ENCODE data around the gene THRSP. TPM values are rescaled to one million over a fixed set of nuclear protein-coding genes. Genes with fewer than 3 reads are reported as not detected.
"Not testable (repeated sequence)": the region's sequence is repeated elsewhere in the genome, so short reads cannot be mapped to it uniquely, and the experiment has no call there.

Gene THRSP
- total RNA-seq, 4 donors from 2014 or later = 12.7 to 119 (median 15.6) TPM

GRCh38 chr11:78074756-78075155 is 11.1 kb downstream of the THRSP start:
- ATAC-seq (ENCODE audit: low FRiP score) (no peak), DNase-seq (ENCODE audit: low spot score) (no peak)
- no peak for TF ChIP-seq CTCF (IDR thresholded peaks at IDR 0.05)

GRCh38 chr11:78076733-78077403 is 13.2 kb downstream of the THRSP start:
- no peak for ATAC-seq (ENCODE audit: low FRiP score)
- TF ChIP-seq CTCF (IDR thresholded peaks at IDR 0.05) = no peak

GRCh38 chr11:78077592-78077991 is 13.9 kb downstream of the THRSP start:
- not testable (repeated sequence) for ATAC-seq (ENCODE audit: low FRiP score)

More at GRCh38 chr11:78076733-78077403, 13.2 kb downstream of the THRSP start:
- no peak for DNase-seq (ENCODE audit: low spot score)

GRCh38 chr11:78078218-78079167 is 14.8 kb downstream of the THRSP start:
- DNase-seq (ENCODE audit: low spot score) (no peak), ATAC-seq (ENCODE audit: low FRiP score) (no peak)
- TF ChIP-seq CTCF (IDR thresholded peaks at IDR 0.05) = no peak

More at GRCh38 chr11:78077592-78077991, 13.9 kb downstream of the THRSP start:
- DNase-seq (ENCODE audit: low spot score) = not testable (repeated sequence)

- DNase-seq (ENCODE audit: low spot score) (peak; percentile 39), ATAC-seq (ENCODE audit: low FRiP score) (peak; percentile 96)
- TF ChIP-seq CTCF (IDR thresholded peaks at IDR 0.05) = no peak
Measured at GRCh38 chr11:78079232-78080083, 15.8 kb downstream of the THRSP start, which contains the start of gene NDUFC2. NDUFC2 (minus strand) TSS chr11:78079862; CDS start chr11:78079744, 118 bp downstream.

GRCh38 chr11:78080084-78080817 is 16.6 kb downstream of the THRSP start:
- no peak for DNase-seq (ENCODE audit: low spot score)
- no peak for ATAC-seq (ENCODE audit: low FRiP score)
- no peak for TF ChIP-seq CTCF (IDR thresholded peaks at IDR 0.05)

All from omental fat pad (tissue), 4 donors.